HFF-Myc (cell line): Measurements from ENCODE around the gene MALRD1.
A peak's percentile ranks its signal among the peaks of the same experiment; 100 is the strongest.

Experiments
- DNase-seq: peaks from one replicate; pipeline ENCODE4 v3.0.0-alpha.2; 2011; ENCODE audit warnings: low read depth; ENCODE audit errors: extremely low read depth
- H3K4me3 ChIP-seq: replicated peaks from 2 replicates; pipeline ENCODE4 v1.5.1; 2011; ENCODE audit warnings: low read depth, mild to moderate bottlenecking, control low read depth, low read length
- TF ChIP-seq, protein P1 (sequence below): IDR thresholded peaks from 2 replicates; pipeline ENCODE4 v1.5.1; 2012; ENCODE audit warnings: mild to moderate bottlenecking, low read depth, low read length, control low read depth; ENCODE audit errors: missing control alignments

MALRD1 gene

DNA sequence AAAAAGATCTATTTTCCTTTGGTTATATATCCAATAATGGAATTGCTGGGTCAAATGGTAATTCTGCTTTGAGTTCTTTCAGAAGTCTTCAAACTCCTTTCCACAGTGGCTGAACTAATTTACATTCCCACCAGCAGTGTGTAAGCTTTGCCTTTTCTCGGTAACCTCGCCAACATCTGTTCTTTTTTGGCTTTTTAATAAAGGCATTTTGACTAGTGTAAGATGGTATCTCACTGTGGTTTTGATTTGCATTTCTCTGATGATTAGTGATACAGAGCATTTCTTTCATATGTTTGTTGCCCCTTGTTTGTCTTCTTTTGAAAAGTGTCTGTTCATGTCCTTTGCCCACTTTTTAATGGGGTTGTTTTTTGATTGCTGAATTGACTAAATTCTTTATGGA is 285.0 kb downstream of the MALRD1 start:
- DNase-seq = no peak
- TF ChIP-seq, protein P1, sequence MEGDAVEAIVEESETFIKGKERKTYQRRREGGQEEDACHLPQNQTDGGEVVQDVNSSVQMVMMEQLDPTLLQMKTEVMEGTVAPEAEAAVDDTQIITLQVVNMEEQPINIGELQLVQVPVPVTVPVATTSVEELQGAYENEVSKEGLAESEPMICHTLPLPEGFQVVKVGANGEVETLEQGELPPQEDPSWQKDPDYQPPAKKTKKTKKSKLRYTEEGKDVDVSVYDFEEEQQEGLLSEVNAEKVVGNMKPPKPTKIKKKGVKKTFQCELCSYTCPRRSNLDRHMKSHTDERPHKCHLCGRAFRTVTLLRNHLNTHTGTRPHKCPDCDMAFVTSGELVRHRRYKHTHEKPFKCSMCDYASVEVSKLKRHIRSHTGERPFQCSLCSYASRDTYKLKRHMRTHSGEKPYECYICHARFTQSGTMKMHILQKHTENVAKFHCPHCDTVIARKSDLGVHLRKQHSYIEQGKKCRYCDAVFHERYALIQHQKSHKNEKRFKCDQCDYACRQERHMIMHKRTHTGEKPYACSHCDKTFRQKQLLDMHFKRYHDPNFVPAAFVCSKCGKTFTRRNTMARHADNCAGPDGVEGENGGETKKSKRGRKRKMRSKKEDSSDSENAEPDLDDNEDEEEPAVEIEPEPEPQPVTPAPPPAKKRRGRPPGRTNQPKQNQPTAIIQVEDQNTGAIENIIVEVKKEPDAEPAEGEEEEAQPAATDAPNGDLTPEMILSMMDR = no peak

DNA sequence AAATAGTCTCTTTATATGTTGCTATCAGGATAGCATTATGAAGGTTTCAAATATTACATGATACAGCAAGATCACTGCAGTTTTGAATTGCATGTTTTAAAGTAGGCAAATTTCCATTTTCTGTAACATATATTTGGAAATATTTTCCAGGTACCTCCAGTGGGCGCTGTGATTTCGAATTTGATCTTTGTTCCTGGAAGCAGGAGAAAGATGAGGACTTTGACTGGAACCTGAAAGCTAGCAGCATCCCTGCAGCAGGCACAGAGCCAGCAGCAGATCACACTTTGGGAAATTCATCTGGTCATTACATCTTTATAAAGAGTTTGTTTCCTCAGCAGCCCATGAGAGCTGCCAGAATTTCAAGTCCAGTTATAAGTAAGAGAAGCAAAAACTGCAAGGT is 299.0 kb downstream of the MALRD1 start:
- H3K4me3 ChIP-seq = no peak overlapping the region
- no peak for DNase-seq
- TF ChIP-seq, protein P1 = peak; percentile 7

More for the DNA sequence above, 285.0 kb downstream of the MALRD1 start:
- H3K4me3 ChIP-seq = no peak overlapping the region

DNA sequence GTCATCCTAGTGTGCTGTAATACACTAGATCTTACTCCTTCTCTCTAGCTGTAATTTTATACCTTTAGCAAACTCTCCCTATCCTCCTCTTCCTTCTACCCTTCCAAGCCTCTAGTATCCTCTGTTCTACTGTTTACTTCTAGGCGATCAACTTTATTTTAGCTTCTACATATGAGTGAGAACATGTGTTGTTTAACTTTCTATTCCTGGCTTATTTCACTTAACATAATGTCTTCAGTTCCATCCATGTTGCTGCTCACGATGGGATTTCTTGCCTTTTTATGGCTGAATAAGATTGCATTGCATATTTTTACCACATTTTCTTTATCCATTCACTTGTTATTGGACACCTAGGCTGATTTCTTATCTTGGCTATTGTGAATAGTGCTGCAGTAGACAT is 318.6 kb downstream of the MALRD1 start:
- TF ChIP-seq, protein P1 = no peak
- DNase-seq = no peak
- no peak overlapping the region for H3K4me3 ChIP-seq

DNA sequence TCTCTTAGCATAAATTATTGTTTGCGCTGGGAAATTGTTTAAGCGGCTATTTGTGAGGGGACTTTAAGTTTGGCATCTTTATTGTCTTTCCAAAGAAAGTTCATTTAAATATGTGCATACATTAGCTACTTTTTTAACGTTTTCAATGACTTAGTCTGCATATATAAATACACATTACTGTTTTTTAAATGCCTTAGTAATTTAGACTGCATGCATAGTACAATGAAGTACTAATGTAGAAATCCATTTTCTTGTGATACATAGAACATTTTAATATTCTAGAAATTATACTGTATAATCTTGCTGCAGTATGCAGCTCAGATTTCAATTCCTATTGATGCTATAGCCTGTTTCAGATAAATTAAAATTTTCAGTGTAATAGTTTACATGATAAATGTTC is 325.4 kb downstream of the MALRD1 start:
- TF ChIP-seq, protein P1 = no peak
- H3K4me3 ChIP-seq = no peak overlapping the region
- no peak for DNase-seq

DNA sequence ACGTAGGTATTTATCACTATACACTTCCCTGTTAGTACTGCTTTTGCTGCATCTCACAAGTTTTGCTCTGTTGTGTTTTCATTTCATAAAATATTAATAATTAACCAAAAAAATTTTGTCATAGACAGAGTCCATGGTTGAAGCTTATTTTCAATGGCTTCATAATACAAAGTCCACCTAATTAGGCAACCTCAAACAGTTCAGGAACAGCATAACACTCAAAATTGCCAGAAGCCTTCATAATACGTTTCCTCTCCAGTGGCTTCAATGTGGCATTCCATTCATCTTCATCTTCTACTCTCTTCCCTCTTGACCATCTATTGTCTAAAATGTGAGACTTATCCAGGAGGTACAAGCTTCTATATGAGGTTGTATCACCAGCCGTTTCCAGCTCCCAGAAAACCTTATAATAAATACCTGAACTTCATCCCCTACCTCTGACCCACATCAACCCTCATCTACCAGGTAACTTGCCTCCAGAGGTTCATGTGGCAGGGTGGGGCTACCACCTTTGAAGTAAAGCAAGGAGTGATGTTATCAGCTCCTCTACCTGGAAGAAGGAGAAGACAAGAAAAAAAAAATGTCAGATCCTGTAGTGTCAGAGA is 337.3 kb downstream of the MALRD1 start:
- DNase-seq = no peak
- TF ChIP-seq, protein P1 = no peak

DNA sequence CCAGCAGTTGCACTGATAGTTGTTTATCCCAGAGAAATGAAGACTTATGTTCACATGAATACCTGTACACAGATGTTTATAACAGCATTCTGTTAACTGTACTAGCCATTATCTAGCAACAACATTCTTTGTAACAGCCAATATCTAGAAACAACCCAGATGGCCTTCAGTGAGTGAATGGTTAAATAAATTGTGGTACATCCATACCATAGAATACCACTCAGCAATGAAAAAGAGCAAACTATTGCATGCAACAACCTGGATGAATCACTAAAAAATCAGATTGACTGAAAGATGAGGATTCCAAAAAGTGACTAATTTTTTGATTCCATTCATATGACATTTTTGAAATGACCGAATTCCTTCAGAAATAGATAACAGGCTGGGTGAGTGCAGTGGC is 360.3 kb downstream of the MALRD1 start:
- H3K4me3 ChIP-seq = no peak overlapping the region
- DNase-seq = no peak
- TF ChIP-seq, protein P1 = no peak

More for the DNA sequence above, 337.3 kb downstream of the MALRD1 start:
- H3K4me3 ChIP-seq = no peak overlapping the region

DNA sequence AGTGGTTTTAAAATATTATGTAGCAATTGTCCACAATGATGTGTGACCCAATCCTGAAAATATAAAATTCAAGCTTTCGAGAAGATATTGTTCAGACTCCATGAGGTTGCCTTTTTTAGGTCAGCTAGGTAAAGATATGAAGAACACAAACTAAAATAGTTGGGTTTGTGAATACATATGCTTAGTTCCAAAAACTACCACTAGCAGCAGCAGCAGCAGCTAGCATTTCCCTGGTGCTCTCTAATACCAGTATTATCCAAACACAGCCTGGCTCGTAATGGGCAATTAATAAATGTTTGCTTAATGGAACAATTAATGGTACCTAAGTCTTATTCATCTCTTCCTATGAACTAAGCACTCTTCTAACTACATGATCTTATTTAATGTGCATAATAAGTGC is 362.5 kb downstream of the MALRD1 start:
- H3K4me3 ChIP-seq = no peak overlapping the region
- DNase-seq = no peak
- TF ChIP-seq, protein P1 = no peak
